Activated B cell treated with CpG ODN at 0.5 μM for 24 hours (primary cell): Measurements from ENCODE around the gene RNF121. TPM values are rescaled to one million over a fixed set of nuclear protein-coding genes. Genes with fewer than 3 reads are reported as not detected.
A peak's percentile ranks its signal among the peaks of the same experiment; 100 is the strongest.

ENCODE experiments used
- ATAC-seq: fragments of 200-7000 bp; cut with Tn5 transposase; one replicate; pipeline ENCODE4 v1.10.0; 2021; ENCODE audit warnings: low read depth, mild to moderate bottlenecking, moderate library complexity
- CTCF ChIA-PET: fragments of 350-600 bp; sonication (Branson Sonifier 250); formaldehyde crosslinking; loops from one replicate; lab custom pipeline; 2021; ENCODE audit warnings: antibody characterized with exemption; lab: Charles Lee
- POLR2A ChIA-PET: fragments of 350-600 bp; sonication (Branson Sonifier 250); formaldehyde crosslinking; loops from one replicate; lab custom pipeline; 2021; ENCODE audit warnings: antibody characterized with exemption; lab: Charles Lee
- DNase-seq: peaks from one replicate; pipeline ENCODE4 v3.0.0; 2022
- H3K27ac Mint-ChIP-seq: one replicate; pipeline ENCODE4 v1.8.0; 2020; ENCODE audit warnings: mixed read lengths
- H3K27me3 Mint-ChIP-seq: one replicate; pipeline ENCODE4 v1.8.0; 2021; ENCODE audit warnings: mixed read lengths
- H3K36me3 Mint-ChIP-seq: one replicate; pipeline ENCODE4 v1.8.0; 2021; ENCODE audit warnings: low read depth, mixed read lengths
- H3K4me1 Mint-ChIP-seq: one replicate; pipeline ENCODE4 v1.8.0; 2021; ENCODE audit warnings: mixed read lengths
- H3K4me3 Mint-ChIP-seq: one replicate; pipeline ENCODE4 v1.8.0; 2020; ENCODE audit warnings: mild to moderate bottlenecking, mixed read lengths
- H3K9me3 Mint-ChIP-seq: one replicate; pipeline ENCODE4 v1.8.0; 2020; ENCODE audit warnings: mixed read lengths
- intact Hi-C: fragments of 100-400 bp; cut with micrococcal nuclease; formaldehyde crosslinking; loops from one replicate; pipeline ENCODE4 v1.15.1; 2024
- total RNA-seq: library from RNA; stranded (reverse); gene quantifications from 2 replicates; pipeline ENCODE4 v1.2.3, GENCODE V29; 2022
- TF ChIP-seq, protein P1 (sequence below): fragments of 200-600 bp; IDR thresholded peaks from one replicate; pipeline ENCODE4 v1.8.0; 2022; ENCODE audit warnings: antibody characterized with exemption, mild to moderate bottlenecking

RNF121 gene
- total RNA-seq, 1 donor from 2014 or later: 47.4 TPM

GRCh38 chr11:72007587-72007986 is 78.7 kb downstream of the RNF121 start:
- Mint-ChIP-seq H3K27me3 (no peaks in the 10 kb centered on the region), H3K27ac (no peak overlapping the region), H3K36me3 (peaks cover 93% of the 10 kb centered on the region), H3K9me3 (no peaks in the 10 kb centered on the region), H3K4me3 (no peak overlapping the region), H3K4me1 (peaks cover 3% of the 10 kb centered on the region)
- POLR2A ChIA-PET: interaction anchor here (1.5 to 2.1 kb wide), 2 partner anchors 16 to 29 kb away, joined by 4 to 7 read pairs; no protein-coding TSS in a partner anchor
- DNase-seq: no peak
- ATAC-seq: no peak
- intact Hi-C loops: no loop called here
- CTCF ChIA-PET: interaction anchor here (1.1 to 1.5 kb wide), 2 partner anchors 18 to 136 kb away, joined by 3 read pairs; no protein-coding TSS in a partner anchor
- TF ChIP-seq, protein P1, sequence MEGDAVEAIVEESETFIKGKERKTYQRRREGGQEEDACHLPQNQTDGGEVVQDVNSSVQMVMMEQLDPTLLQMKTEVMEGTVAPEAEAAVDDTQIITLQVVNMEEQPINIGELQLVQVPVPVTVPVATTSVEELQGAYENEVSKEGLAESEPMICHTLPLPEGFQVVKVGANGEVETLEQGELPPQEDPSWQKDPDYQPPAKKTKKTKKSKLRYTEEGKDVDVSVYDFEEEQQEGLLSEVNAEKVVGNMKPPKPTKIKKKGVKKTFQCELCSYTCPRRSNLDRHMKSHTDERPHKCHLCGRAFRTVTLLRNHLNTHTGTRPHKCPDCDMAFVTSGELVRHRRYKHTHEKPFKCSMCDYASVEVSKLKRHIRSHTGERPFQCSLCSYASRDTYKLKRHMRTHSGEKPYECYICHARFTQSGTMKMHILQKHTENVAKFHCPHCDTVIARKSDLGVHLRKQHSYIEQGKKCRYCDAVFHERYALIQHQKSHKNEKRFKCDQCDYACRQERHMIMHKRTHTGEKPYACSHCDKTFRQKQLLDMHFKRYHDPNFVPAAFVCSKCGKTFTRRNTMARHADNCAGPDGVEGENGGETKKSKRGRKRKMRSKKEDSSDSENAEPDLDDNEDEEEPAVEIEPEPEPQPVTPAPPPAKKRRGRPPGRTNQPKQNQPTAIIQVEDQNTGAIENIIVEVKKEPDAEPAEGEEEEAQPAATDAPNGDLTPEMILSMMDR: no peak

GRCh38 chr11:72008728-72009127 is 79.9 kb downstream of the RNF121 start:
- Mint-ChIP-seq H3K4me3 (no peak overlapping the region), H3K9me3 (no peaks in the 10 kb centered on the region), H3K36me3 (peaks cover 93% of the 10 kb centered on the region), H3K27ac (peak overlapping the region; percentile 47), H3K4me1 (peaks cover 3% of the 10 kb centered on the region), H3K27me3 (no peaks in the 10 kb centered on the region)
- ATAC-seq (no peak), DNase-seq (no peak)
- POLR2A ChIA-PET: no interaction called here
- intact Hi-C loops: loop anchor here (2.0 kb wide), 1 partner anchor 14 kb away; no protein-coding TSS in a partner anchor
- TF ChIP-seq, protein P1: no peak
- CTCF ChIA-PET: no interaction called here

- Mint-ChIP-seq H3K27me3 (no peaks in the 10 kb centered on the region), H3K9me3 (no peaks in the 10 kb centered on the region), H3K4me3 (no peak overlapping the region), H3K4me1 (peaks cover 3% of the 10 kb centered on the region), H3K36me3 (peaks cover 93% of the 10 kb centered on the region), H3K27ac (no peak overlapping the region)
- POLR2A ChIA-PET: interaction anchor here (0.8 kb wide), 1 partner anchor 10 kb away, joined by 3 read pairs; the partner anchor contains the start of gene IL18BP
- CTCF ChIA-PET: no interaction called here
- TF ChIP-seq, protein P1: no peak
- no peak for ATAC-seq
- intact Hi-C loops: loop anchor here (2.0 kb wide), 1 partner anchor 14 kb away; no protein-coding TSS in a partner anchor
- DNase-seq: no peak
Measured at GRCh38 chr11:72009156-72009555, 80.3 kb downstream of the RNF121 start.

DNA sequence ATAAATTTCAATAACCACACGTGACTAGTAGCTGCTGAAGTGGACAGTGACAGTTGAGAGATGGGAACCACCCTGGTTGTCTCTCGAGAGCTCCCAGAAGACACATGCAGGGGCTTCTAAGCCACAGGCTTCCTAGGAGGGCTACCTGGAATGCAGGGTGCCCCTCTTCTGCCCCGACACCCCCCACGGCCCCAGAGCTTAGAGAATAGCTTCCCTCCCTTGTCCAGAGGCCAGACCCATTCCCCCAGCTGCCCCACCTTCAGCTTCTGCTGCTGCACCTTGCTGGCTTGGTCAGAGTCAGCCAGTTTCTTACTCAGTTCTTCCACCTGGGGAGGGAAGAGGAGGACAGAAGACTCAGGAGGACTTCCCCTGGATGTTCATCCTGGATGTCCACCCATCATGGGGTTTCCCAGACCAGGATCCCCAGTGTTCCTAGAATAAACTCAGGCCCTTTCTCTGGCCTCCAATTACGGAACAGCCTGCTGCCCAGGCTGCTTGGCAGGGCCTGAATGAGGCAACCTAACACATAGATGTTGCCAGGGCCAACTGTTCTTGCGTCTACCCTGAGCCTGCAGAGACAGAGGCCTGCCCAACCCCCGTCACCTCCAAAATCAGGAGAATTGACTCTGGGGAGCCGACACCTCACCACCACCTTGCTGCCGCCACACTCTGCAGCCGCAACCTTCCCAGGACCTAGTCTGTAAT is 81.8 kb downstream of the RNF121 start:
- CTCF ChIA-PET: no interaction called here
- Mint-ChIP-seq H3K9me3 (no peaks in the 10 kb centered on the region), H3K27me3 (no peaks in the 10 kb centered on the region), H3K27ac (no peak overlapping the region), H3K36me3 (peaks cover 93% of the 10 kb centered on the region), H3K4me3 (no peak overlapping the region), H3K4me1 (no peaks in the 10 kb centered on the region)
- DNase-seq: no peak
- POLR2A ChIA-PET: no interaction called here
- intact Hi-C loops: no loop called here
- TF ChIP-seq, protein P1: no peak
- no peak for ATAC-seq

- ChIA-PET CTCF (no interaction called here), POLR2A (no interaction called here)
- intact Hi-C loops: no loop called here
- H3K9me3 Mint-ChIP-seq: no peaks in the 10 kb centered on the region
- H3K27ac Mint-ChIP-seq: no peak overlapping the region
- ATAC-seq: no peak
- no peaks in the 10 kb centered on the region for H3K4me1 Mint-ChIP-seq
- no peak overlapping the region for H3K4me3 Mint-ChIP-seq
- DNase-seq: no peak
- TF ChIP-seq, protein P1: no peak
- H3K36me3 Mint-ChIP-seq: peaks cover 93% of the 10 kb centered on the region
- H3K27me3 Mint-ChIP-seq: no peaks in the 10 kb centered on the region
Measured at GRCh38 chr11:72012091-72012630, 83.3 kb downstream of the RNF121 start.
